IMR-90 (cell line): ENCODE data around the gene MYADML2. TPM values are rescaled to one million over a fixed set of nuclear protein-coding genes. Genes with fewer than 3 reads are reported as not detected.

Experiments used
- ATAC-seq: fragments of 200-7000 bp; cut with Tn5 transposase; 2 replicates; pipeline ENCODE4 v1.9.1; 2020; ENCODE audit warnings: low read depth, mild to moderate bottlenecking, moderate library complexity
- BruUV-seq: library from RNA; stranded (reverse); fragments of 400-500 nt; replicated peaks from 2 replicates; lab custom pipeline; 2021; lab: Mats Ljungman, UMichigan
- CTCF ChIA-PET: fragments of 300-600 bp; formaldehyde crosslinking; extraction: SDS; loops from one replicate; lab custom pipeline; 2021; ENCODE audit warnings: antibody characterized with exemption; lab: Yijun Ruan, JAX
- POLR2A ChIA-PET: fragments of 300-600 bp; sonication (Branson Sonifier 250); formaldehyde crosslinking; loops from one replicate; lab custom pipeline; 2022; ENCODE audit warnings: antibody characterized with exemption; ENCODE audit not compliant: unreplicated experiment; lab: Charles Lee
- DNase-seq: peaks from one replicate; pipeline ENCODE4 v3.0.0; 2013
- H2AFZ ChIP-seq: replicated peaks from 2 replicates; pipeline ENCODE3; 2013; ENCODE audit warnings: low read length, mild to moderate bottlenecking; ENCODE audit not compliant: poor library complexity
- H2AK5ac ChIP-seq: 2 replicates; pipeline ENCODE4 v1.6.1; 2013; ENCODE audit warnings: low read depth, low read length, inconsistent platforms
- H2AK9ac ChIP-seq: replicated peaks from 2 replicates; pipeline ENCODE3; 2013; ENCODE audit warnings: mild to moderate bottlenecking, low read depth, low read length, moderate library complexity; ENCODE audit not compliant: poor library complexity
- H2BK120ac ChIP-seq: 2 replicates; pipeline ENCODE4 v1.6.1; 2013; ENCODE audit warnings: low read depth, low read length, inconsistent platforms
- H2BK15ac ChIP-seq: 3 replicates; pipeline ENCODE4 v1.6.1; 2013; ENCODE audit warnings: low read depth, low read length, inconsistent platforms
- H2BK20ac ChIP-seq: 2 replicates; pipeline ENCODE4 v1.6.1; 2013; ENCODE audit warnings: low read depth, mild to moderate bottlenecking, inconsistent platforms, low read length, moderate library complexity
- H2BK5ac ChIP-seq: 2 replicates; pipeline ENCODE4 v1.6.1; 2013; ENCODE audit warnings: mild to moderate bottlenecking, low read depth, low read length, inconsistent platforms; ENCODE audit not compliant: poor library complexity, severe bottlenecking
- H3K14ac ChIP-seq: replicated peaks from 2 replicates; pipeline ENCODE4 v1.6.1; 2013; ENCODE audit warnings: low read depth, low read length, inconsistent platforms
- H3K18ac ChIP-seq: 2 replicates; pipeline ENCODE4 v1.6.1; 2013; ENCODE audit warnings: low read depth, low read length, control low read depth
- H3K23ac ChIP-seq: 2 replicates; pipeline ENCODE4 v1.6.1; 2013; ENCODE audit warnings: low read depth, low read length, inconsistent platforms
- H3K27ac ChIP-seq: 2 replicates; pipeline ENCODE4 v1.5.1; 2013; ENCODE audit warnings: mild to moderate bottlenecking, control low read depth, low read length; ENCODE audit not compliant: insufficient read depth
- H3K27me3 ChIP-seq: 2 replicates; pipeline ENCODE4 v1.6.1; 2013; ENCODE audit warnings: low read length; ENCODE audit not compliant: control insufficient read depth, insufficient read depth
- H3K36me3 ChIP-seq: 2 replicates; pipeline ENCODE4 v1.6.1; 2013; ENCODE audit warnings: low read length, mixed read lengths; ENCODE audit not compliant: control insufficient read depth, insufficient read depth
- H3K4ac ChIP-seq: 2 replicates; pipeline ENCODE4 v1.6.1; 2013; ENCODE audit warnings: low read depth, low read length, inconsistent platforms
- H3K4me1 ChIP-seq: 2 replicates; pipeline ENCODE4 v1.6.1; 2013; ENCODE audit warnings: low read length, mixed read lengths; ENCODE audit not compliant: control insufficient read depth, insufficient read depth
- H3K4me2 ChIP-seq: 2 replicates; pipeline ENCODE4 v1.6.1; 2013; ENCODE audit warnings: low read depth, mild to moderate bottlenecking, control low read depth, low read length, moderate library complexity
- H3K4me3 ChIP-seq: 2 replicates; pipeline ENCODE4 v1.5.1; 2013; ENCODE audit warnings: low read depth, mild to moderate bottlenecking, control low read depth, low read length, moderate library complexity; ENCODE audit not compliant: insufficient read depth
- H3K56ac ChIP-seq: 2 replicates; pipeline ENCODE4 v1.6.1; 2013; ENCODE audit warnings: low read length, inconsistent platforms; ENCODE audit not compliant: insufficient read depth; ENCODE audit errors: extremely low read depth
- H3K79me1 ChIP-seq, 2 experiments: 2 replicates each; pipeline ENCODE4 v1.6.1; 2013; ENCODE audit warnings: low read length in 2 of 2, inconsistent platforms in 1 of 2, low read depth in 1 of 2
- H3K9ac ChIP-seq: 2 replicates; pipeline ENCODE4 v1.6.1; 2013; ENCODE audit warnings: low read depth, low read length, control low read depth
- H3K9me1 ChIP-seq: 2 replicates; pipeline ENCODE4 v1.6.1; 2013; ENCODE audit warnings: low read length, inconsistent platforms; ENCODE audit not compliant: insufficient read depth
- H3K9me3 ChIP-seq: 2 replicates; pipeline ENCODE4 v1.6.1; 2013; ENCODE audit warnings: low read length; ENCODE audit not compliant: control insufficient read depth, insufficient read depth
- H4K20me1 ChIP-seq: 2 replicates; pipeline ENCODE4 v1.6.1; 2013; ENCODE audit warnings: low read length, inconsistent platforms; ENCODE audit not compliant: insufficient read depth
- H4K5ac ChIP-seq: 2 replicates; pipeline ENCODE4 v1.6.1; 2013; ENCODE audit warnings: mild to moderate bottlenecking, low read depth, low read length, control low read depth
- H4K8ac ChIP-seq, 2 experiments: 2 replicates each; pipeline ENCODE4 v1.6.1; 2013; ENCODE audit warnings: low read depth in 2 of 2, low read length in 2 of 2, control low read depth in 1 of 2, inconsistent platforms in 1 of 2
- H4K91ac ChIP-seq: 2 replicates; pipeline ENCODE4 v1.6.1; 2013; ENCODE audit warnings: low read depth, low read length, inconsistent platforms; ENCODE audit not compliant: insufficient read depth
- CHD1 ChIP-seq: IDR thresholded peaks from 2 replicates; pipeline ENCODE4 v1.6.1; 2012; ENCODE audit warnings: low read depth, low read length, improper control_type of control experiment
- MAFK ChIP-seq: IDR thresholded peaks from 2 replicates; pipeline ENCODE4 v1.6.1; 2012; ENCODE audit warnings: low read depth, low read length, improper control_type of control experiment
- MAZ ChIP-seq: IDR thresholded peaks from 2 replicates; pipeline ENCODE4 v1.6.1; 2012; ENCODE audit warnings: low read depth, mild to moderate bottlenecking, low read length, improper control_type of control experiment, moderate library complexity, borderline replicate concordance
- NFE2L2 ChIP-seq: fragments of 150-350 bp; IDR thresholded peaks from 2 replicates; pipeline ENCODE4 v1.6.1; 2016; ENCODE audit warnings: low read depth, mild to moderate bottlenecking, low read length
- RCOR1 ChIP-seq: IDR thresholded peaks from 2 replicates; pipeline ENCODE4 v1.6.1; 2012; ENCODE audit warnings: mild to moderate bottlenecking, low read length, improper control_type of control experiment; ENCODE audit not compliant: insufficient replicate concordance
- SMC3 ChIP-seq: fragments of 150-350 bp; IDR thresholded peaks from 2 replicates; pipeline ENCODE4 v1.6.1; 2016; ENCODE audit warnings: low read depth, mild to moderate bottlenecking, antibody characterized with exemption, low read length, moderate library complexity
- WGBS, 2 experiments: methylation state at CpG; one replicate each; pipeline versions ENCODE4 v1.1.5 to v1.1.7; 2013; ENCODE audit warnings: missing lambda C conversion rate in 2 of 2; ENCODE audit not compliant: insufficient read length in 1 of 2; ENCODE audit errors: extremely low coverage in 2 of 2; 5-methylcytosine and 5-hydroxymethylcytosine counted together
- dilution Hi-C: fragments of 300-500 bp; cut with HindIII; formaldehyde crosslinking; loops from one replicate; pipeline ENCODE4 v1.14.3; 2018; ENCODE audit warnings: low sequenced_read_pairs; ENCODE audit not compliant: unreplicated experiment
- in situ Hi-C: fragments of 300-500 bp; cut with MboI; formaldehyde crosslinking; loops from 3 replicates; pipeline ENCODE4 v1.14.3; 2019; ENCODE audit warnings: low sequenced_read_pairs, inconsistent platforms, mixed read lengths
- intact Hi-C: fragments of 100-400 bp; cut with micrococcal nuclease; formaldehyde crosslinking; loops from 2 replicates; pipeline ENCODE4 v1.10.0; 2022
- polyA plus RNA-seq, 3 experiments: library from polyadenylated mRNA; depleted of rRNA; stranded (reverse); fragments of >200 nt; gene quantifications; 2 replicates each; pipeline ENCODE4 v1.2.3, GENCODE V29; 2012; ENCODE audit warnings: low replicate concordance in 1 of 3
- total RNA-seq: library from RNA; depleted of rRNA; stranded (reverse); fragments of >200 nt; gene quantifications from 2 replicates; pipeline ENCODE4 v1.2.3, GENCODE V29; 2012
- TF ChIP-seq, protein P1 (sequence below): fragments of 150-350 bp; IDR thresholded peaks from 2 replicates; pipeline ENCODE4 v1.6.1; 2016; ENCODE audit warnings: low read depth, mild to moderate bottlenecking, low read length, moderate library complexity, borderline replicate concordance

MYADML2 gene
- total and polyA plus RNA-seq, 2 of the 4 experiments (the other 2 are of a cell fraction) = not detected

DNA sequence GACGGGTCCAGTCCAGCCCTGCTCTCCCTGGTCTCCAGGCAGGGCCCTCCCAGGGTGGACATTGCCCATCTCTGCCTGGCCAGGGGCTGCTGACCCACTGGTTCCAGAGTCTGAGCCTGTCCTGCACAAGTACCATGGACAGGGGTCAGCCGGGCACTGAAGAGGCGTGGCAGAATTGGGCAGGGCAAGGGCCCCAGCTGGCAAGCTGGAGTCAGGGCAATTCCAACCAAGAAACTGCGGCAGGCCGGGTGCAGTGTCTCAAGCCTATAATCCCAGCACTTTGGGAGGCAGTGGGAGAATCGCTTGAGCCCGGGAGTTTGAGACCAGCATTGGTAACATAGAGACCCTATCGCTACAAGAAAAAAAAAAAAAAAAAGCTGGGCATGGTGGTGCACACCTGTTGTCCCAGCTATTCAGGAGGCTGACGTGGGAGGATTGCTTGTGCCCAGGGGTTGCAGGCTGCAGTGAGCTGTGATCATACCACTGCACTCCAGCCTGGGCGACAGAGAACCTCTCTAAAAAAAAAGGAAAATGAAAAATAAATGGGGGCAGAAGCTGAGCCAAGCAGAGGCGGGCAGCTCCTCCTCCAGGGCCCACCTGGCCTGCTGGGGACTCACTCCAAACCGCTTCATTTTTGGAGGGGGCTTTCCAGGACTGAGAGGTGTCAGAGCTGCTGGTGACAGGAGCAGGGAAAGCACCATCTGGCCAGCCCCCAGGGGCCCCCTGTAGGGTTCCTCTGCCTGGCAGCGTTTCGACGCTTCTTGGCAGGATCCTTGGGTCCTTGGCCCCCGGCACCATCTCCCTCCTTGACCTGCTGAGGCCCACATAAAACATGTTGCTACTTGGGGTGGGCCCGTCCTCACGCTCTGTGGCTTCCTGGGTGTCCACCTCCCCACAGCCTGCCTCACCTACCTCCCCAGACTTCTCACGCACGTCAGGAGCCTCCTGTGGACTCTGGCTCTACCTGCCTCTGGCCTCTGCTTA lies 16.6 kb downstream of the MYADML2 start:
- Histone ChIP-seq H4K20me1 (peaks cover 23% of the 10 kb centered on the region), H3K27me3 (no peaks in the 10 kb centered on the region), H2AFZ (no peak overlapping the region), H2AK9ac (no peak overlapping the region), H2BK20ac (no peak overlapping the region), H3K9ac (no peak overlapping the region), H3K4me1 (peaks cover 11% of the 10 kb centered on the region), H3K9me3 (no peaks in the 10 kb centered on the region), H2BK5ac (no peak overlapping the region), H3K79me1 (peaks cover 13 to 41% of the 10 kb centered on the region in 2 experiments; a peak in 3 of 4 replicates), H3K4ac (no peak overlapping the region), H3K27ac (no peak overlapping the region), H3K23ac (no peak overlapping the region), H3K56ac (no peak overlapping the region), H3K14ac (no peak overlapping the region), H3K4me2 (no peak overlapping the region), H3K4me3 (no peak overlapping the region), H2AK5ac (no peak overlapping the region), H4K8ac (no peak overlapping the region), H4K5ac (no peak overlapping the region), H3K9me1 (peaks cover 13% of the 10 kb centered on the region), H2BK120ac (no peak overlapping the region), H3K36me3 (peaks cover 27% of the 10 kb centered on the region; the same call in 1 of the 2 replicates), H4K91ac (no peak overlapping the region), H2BK15ac (no peak overlapping the region), H3K18ac (no peak overlapping the region)
- dilution Hi-C loops = no loop called here
- 65% methylated on average over 9 of the region's 20 CpGs; no CpG with 5 or more reads in 1 of the 2 experiments for WGBS, 2 experiments
- ChIA-PET POLR2A (no interaction called here), CTCF (no interaction called here)
- no peak for DNase-seq
- intact Hi-C loops = no loop called here
- no peak for ATAC-seq
- BruUV-seq = no TSS peak
- TF ChIP-seq CHD1 (no peak), RCOR1 (no peak), SMC3 (no peak), MAZ (no peak), MAFK (no peak), NFE2L2 (no peak)
- TF ChIP-seq, protein P1, sequence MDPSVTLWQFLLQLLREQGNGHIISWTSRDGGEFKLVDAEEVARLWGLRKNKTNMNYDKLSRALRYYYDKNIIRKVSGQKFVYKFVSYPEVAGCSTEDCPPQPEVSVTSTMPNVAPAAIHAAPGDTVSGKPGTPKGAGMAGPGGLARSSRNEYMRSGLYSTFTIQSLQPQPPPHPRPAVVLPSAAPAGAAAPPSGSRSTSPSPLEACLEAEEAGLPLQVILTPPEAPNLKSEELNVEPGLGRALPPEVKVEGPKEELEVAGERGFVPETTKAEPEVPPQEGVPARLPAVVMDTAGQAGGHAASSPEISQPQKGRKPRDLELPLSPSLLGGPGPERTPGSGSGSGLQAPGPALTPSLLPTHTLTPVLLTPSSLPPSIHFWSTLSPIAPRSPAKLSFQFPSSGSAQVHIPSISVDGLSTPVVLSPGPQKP = no peak
- in situ Hi-C loops = no loop called here
